GM13977 (cell line): Measurements from ENCODE around the gene NUDT15.

Experiments
- DNase-seq: peaks from one replicate; pipeline ENCODE4 v3.0.0; 2012; ENCODE audit warnings: low spot score
- CTCF ChIP-seq: IDR thresholded peaks from 2 replicates; pipeline ENCODE4 v1.5.1; 2012; ENCODE audit warnings: mild to moderate bottlenecking, control low read depth; ENCODE audit not compliant: insufficient read depth; ENCODE audit errors: extremely low read depth, missing control alignments
- in situ Hi-C: fragments of 300-500 bp; cut with MboI; formaldehyde crosslinking; loops from one replicate; pipeline ENCODE4 v1.12.0; 2022; ENCODE audit warnings: low sequenced_read_pairs, low pct_unique_long_range_greater_than_20kb, mixed read lengths, inconsistent platforms; ENCODE audit not compliant: unreplicated experiment

NUDT15 gene

GRCh38 chr13:48072304-48072703 lies 34.8 kb downstream of the NUDT15 start:
- TF ChIP-seq CTCF = no peak
- in situ Hi-C loops = no loop called here
- DNase-seq = no peak

- in situ Hi-C loops = no loop called here
- no peak for TF ChIP-seq CTCF
- DNase-seq = no peak
Measured at GRCh38 chr13:48072787-48073186, 35.3 kb downstream of the NUDT15 start.

GRCh38 chr13:48074006-48074405 lies 36.5 kb downstream of the NUDT15 start:
- TF ChIP-seq CTCF = no peak
- no peak for DNase-seq
- in situ Hi-C loops = no loop called here

GRCh38 chr13:48078251-48078656 lies 40.7 kb downstream of the NUDT15 start:
- in situ Hi-C loops = no loop called here
- peak; percentile 52 for DNase-seq

GRCh38 chr13:48081739-48082138 lies 44.2 kb downstream of the NUDT15 start:
- TF ChIP-seq CTCF = no peak
- no peak for DNase-seq
- in situ Hi-C loops = no loop called here

More at GRCh38 chr13:48078251-48078656, 40.7 kb downstream of the NUDT15 start:
- peak; percentile 41 for TF ChIP-seq CTCF

- no peak for TF ChIP-seq CTCF
- in situ Hi-C loops = no loop called here
- no peak for DNase-seq
Measured at GRCh38 chr13:48086272-48086671, 48.7 kb downstream of the NUDT15 start.

- in situ Hi-C loops = no loop called here
- TF ChIP-seq CTCF = no peak
- DNase-seq = no peak
Measured at GRCh38 chr13:48093588-48093987, 56.1 kb downstream of the NUDT15 start.
